GM13977 (cell line): ENCODE measurements around the gene GRIK2.
A peak's percentile ranks its signal among the peaks of the same experiment; 100 is the strongest.

ENCODE experiments used
- DNase-seq: peaks from one replicate; pipeline ENCODE4 v3.0.0; 2012; ENCODE audit warnings: low spot score
- in situ Hi-C: fragments of 300-500 bp; cut with MboI; formaldehyde crosslinking; loops from one replicate; pipeline ENCODE4 v1.12.0; 2022; ENCODE audit warnings: low sequenced_read_pairs, low pct_unique_long_range_greater_than_20kb, mixed read lengths, inconsistent platforms; ENCODE audit not compliant: unreplicated experiment
- TF ChIP-seq, protein P1 (sequence below): IDR thresholded peaks from 2 replicates; pipeline ENCODE4 v1.5.1; 2012; ENCODE audit warnings: mild to moderate bottlenecking, control low read depth; ENCODE audit not compliant: insufficient read depth; ENCODE audit errors: extremely low read depth, missing control alignments

Gene GRIK2

DNA sequence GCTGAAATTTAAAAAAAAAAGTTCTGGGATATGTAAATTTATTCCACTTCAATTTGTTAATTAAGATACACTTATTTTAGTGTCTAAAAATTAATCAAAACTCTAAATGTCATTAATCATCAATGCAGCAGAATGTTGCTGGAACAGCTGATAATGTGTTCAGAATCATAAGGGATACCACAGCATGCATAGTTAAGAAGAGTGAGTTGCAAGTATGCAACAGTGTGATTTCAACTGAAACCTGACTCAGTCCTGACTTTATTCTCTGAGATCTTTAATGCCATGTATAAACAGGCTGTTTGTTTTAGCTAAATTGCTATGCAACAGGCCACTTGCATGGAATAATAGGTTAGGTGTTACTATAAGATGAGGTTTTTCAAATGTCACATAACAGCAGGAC is 1.4 kb downstream of the GRIK2 start:
- TF ChIP-seq, protein P1, sequence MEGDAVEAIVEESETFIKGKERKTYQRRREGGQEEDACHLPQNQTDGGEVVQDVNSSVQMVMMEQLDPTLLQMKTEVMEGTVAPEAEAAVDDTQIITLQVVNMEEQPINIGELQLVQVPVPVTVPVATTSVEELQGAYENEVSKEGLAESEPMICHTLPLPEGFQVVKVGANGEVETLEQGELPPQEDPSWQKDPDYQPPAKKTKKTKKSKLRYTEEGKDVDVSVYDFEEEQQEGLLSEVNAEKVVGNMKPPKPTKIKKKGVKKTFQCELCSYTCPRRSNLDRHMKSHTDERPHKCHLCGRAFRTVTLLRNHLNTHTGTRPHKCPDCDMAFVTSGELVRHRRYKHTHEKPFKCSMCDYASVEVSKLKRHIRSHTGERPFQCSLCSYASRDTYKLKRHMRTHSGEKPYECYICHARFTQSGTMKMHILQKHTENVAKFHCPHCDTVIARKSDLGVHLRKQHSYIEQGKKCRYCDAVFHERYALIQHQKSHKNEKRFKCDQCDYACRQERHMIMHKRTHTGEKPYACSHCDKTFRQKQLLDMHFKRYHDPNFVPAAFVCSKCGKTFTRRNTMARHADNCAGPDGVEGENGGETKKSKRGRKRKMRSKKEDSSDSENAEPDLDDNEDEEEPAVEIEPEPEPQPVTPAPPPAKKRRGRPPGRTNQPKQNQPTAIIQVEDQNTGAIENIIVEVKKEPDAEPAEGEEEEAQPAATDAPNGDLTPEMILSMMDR, result no peak
- no peak for DNase-seq
- in situ Hi-C loops, result no loop called here

DNA sequence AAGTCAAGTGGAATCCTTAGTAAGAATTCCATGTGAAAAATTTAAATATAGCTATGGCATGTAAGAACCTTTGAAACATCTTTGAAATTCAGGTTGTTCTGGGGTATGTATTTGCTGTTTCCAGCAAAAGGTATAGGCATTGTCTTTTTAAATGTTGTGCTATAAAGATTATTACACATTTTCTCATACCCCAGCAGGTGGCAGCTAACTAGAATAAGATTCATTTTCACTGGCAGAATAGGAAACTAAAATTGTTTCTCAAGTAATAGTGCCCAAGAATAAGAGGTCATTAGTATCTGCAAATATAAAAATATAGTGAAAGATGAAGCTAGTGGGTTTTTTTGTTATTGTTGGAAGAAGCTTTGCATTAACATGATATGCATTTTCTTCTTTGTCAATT is 1.8 kb downstream of the GRIK2 start:
- DNase-seq, result no peak
- in situ Hi-C loops, result no loop called here

DNA sequence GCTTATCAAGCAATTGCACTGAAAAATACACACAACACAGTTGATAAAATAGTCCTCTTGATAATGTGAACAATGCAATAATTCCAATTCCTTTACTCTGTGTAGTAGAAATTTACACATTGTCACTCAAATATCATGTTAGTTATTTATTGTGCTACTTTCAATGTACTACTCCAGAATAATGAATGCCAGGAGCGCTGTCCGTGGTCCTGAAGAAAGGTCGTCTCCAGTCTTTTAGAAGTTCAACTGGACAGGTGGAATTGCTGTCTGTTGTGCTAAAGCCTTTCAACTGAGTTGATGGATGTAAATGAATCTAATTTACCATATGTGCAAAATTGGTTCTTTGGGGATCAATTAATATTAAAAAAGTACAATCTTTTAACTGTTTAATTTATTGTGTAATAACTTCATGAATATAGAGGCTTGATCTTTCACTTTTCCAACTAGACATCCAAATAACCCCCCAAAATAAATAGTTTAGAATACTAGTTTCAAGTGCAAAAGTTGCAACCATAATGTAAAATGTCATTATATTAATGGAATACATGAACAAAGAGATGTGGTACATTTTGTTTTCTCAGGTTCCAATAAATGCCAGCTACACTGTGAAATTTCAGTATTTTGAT is 3.2 kb downstream of the GRIK2 start:
- in situ Hi-C loops, result no loop called here
- TF ChIP-seq, protein P1, result no peak
- peak; percentile 62 for DNase-seq

More for the DNA sequence above, 1.8 kb downstream of the GRIK2 start:
- TF ChIP-seq, protein P1, result no peak

DNA sequence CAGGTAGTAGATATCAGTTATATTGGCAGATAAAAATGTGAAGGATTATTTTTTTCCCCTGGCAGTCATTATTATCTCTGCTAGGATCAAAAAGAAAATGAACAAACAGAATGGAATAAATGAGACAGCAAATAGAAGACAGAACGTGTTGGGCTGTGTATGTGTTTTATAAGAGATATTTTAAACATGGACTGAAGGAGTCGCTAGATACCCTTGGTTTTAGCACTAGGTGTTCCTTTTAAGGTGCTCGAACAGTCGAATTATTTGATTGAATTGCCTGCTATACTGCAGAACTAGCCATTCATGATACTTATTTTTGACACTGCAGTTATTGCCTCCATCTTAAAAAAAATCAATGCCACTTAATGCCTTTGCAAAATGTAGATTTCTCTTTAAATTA is 3.7 kb downstream of the GRIK2 start:
- in situ Hi-C loops, result no loop called here
- no peak for DNase-seq
- TF ChIP-seq, protein P1, result no peak

DNA sequence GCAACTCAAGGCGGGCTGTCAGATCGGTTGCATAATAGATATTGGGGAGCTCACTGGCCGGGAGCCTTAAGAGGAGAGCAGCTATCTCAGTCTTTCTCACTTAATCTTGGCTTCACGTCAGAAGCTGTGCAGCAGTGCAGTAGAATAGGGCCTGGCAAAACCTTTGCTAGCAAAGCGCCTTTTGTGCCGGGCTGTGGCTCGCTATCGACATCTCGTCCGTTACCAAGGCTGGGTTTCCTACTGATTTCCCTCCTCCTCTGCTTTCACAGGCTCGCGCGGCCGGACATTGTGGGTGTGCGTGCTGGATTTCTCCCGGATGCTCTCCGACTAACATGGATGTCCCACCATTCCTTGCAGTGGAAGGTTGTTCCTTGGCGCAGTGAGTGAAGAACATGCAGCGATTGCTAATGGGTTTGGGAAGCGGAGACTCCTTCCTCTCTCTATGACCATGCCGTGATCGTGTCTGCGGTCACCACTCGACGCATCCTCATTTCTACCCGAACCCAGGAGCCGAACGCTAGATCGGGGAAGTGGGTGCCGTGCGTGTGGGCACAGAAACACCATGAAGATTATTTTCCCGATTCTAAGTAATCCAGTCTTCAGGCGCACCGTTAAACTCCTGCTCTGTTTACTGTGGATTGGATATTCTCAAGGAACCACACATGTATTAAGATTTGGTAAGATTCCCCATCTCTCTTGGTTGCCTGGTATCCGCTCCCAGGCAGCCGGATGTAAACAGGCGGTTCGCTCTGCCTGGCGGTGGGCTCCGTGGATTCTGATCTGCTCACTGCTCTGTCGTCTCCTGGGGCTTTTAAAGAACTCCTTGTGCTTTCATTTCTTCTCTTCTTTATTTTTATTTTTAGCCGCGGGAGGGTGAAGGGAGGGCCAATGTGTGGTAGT is 5.5 kb downstream of the GRIK2 start:
- in situ Hi-C loops, result no loop called here

DNA sequence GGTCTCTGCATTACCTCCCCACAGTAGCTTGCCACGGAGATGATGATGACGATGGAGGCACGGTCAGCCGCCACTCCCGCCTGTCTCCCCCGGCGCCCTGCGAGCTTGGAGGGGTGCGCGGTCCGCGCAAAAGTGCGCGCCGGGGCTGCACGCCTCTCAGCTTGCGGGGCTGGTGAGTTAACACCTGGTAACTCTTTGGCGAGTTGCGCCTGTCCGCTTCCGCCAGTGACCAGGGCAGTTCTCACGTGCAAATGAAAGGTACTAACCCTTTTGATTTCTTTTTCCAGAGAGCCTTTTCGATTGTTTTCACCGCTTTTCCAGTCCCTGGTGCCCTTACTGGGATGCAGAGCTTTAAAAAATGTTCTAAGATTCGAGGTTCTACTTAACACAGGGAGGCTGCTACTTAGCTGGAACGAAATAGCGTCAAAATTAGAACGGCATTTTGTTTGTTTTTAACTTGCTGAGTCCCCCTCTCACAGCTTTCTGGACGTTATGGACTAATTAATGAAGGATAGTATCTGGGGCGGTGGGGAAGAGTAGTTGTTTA is 6.2 kb downstream of the GRIK2 start:
- in situ Hi-C loops, result no loop called here
- TF ChIP-seq, protein P1, result no peak
- DNase-seq, result no peak

More for the DNA sequence above, 5.5 kb downstream of the GRIK2 start:
- no peak for DNase-seq
- TF ChIP-seq, protein P1, result no peak
